GM10248 (cell line): Measurements from ENCODE around the gene DOC2B.
A peak's percentile ranks its signal among the peaks of the same experiment; 100 is the strongest.
"Not testable (repeated sequence)": the region's sequence is repeated elsewhere in the genome, so short reads cannot be mapped to it uniquely, and the experiment has no call there.

ENCODE experiments used
- CTCF ChIA-PET: fragments of 300-600 bp; sonication (Branson Sonifier 250); formaldehyde crosslinking; extraction: SDS; loops from one replicate; lab custom pipeline; 2021; ENCODE audit warnings: antibody characterized with exemption; lab: Yijun Ruan, JAX
- POLR2A ChIA-PET: fragments of 350-650 bp; sonication (Branson Sonifier 250); formaldehyde crosslinking; extraction: SDS; loops from one replicate; lab custom pipeline; 2020; ENCODE audit warnings: antibody characterized with exemption; lab: Yijun Ruan, JAX
- DNase-seq: peaks from one replicate; pipeline ENCODE4 v3.0.0; 2012; ENCODE audit errors: extremely low spot score
- TF ChIP-seq, protein P1 (sequence below): IDR thresholded peaks from 2 replicates; pipeline ENCODE4 v1.5.1; 2012; ENCODE audit warnings: mild to moderate bottlenecking, low read depth; ENCODE audit errors: extremely low read depth, missing control alignments, control extremely low read depth

DOC2B gene

DNA sequence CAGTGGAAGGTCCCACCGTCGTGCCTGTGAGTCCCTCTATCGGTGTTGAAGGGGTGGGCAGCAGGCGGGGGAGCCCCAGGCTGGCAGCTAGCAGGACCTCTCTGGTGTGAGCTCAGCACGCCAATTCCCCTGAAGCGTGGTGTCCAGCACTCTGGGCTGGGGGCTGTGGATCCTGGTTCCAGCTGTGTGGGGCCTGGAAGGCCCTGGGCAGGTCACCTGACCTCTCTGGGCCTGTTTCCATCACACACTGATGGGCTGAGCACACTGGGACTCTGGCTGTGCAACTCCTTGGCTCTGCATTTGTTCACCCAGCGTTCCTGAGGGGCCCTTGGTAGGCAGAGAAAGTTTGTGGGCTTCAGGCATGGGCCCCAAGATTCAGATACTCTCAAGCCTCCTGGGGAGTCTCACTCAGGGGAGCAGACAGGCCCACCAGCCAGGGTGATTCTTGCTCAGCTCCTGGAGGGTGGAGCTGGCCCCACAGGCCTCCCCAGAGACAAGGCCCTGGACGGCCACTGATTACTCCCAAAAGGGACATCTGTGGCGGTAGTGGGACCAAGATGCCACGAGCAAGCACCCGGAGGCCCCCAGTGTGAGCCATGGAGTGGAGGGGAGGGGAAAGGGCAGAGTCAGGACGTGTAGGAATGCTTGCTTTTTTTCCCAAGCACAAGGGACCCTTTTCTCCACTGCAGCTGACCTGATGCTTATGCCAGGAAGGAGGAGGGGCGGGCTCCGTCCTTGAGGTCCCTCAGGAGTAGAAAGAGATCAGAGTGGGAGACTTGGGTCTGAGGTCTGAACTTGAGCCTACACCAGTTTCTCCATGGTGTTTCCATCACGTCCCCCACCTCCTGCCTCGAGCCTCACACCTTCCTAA, 35.5 kb downstream of the DOC2B start:
- ChIA-PET CTCF (interaction anchor here (0.9 to 1.9 kb wide), 4 partner anchors 8 to 835 kb away, joined by 3 to 5 read pairs (median 4); no protein-coding TSS in a partner anchor), POLR2A (no interaction called here)
- TF ChIP-seq, protein P1, sequence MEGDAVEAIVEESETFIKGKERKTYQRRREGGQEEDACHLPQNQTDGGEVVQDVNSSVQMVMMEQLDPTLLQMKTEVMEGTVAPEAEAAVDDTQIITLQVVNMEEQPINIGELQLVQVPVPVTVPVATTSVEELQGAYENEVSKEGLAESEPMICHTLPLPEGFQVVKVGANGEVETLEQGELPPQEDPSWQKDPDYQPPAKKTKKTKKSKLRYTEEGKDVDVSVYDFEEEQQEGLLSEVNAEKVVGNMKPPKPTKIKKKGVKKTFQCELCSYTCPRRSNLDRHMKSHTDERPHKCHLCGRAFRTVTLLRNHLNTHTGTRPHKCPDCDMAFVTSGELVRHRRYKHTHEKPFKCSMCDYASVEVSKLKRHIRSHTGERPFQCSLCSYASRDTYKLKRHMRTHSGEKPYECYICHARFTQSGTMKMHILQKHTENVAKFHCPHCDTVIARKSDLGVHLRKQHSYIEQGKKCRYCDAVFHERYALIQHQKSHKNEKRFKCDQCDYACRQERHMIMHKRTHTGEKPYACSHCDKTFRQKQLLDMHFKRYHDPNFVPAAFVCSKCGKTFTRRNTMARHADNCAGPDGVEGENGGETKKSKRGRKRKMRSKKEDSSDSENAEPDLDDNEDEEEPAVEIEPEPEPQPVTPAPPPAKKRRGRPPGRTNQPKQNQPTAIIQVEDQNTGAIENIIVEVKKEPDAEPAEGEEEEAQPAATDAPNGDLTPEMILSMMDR, result no peak
- no peak for DNase-seq

DNA sequence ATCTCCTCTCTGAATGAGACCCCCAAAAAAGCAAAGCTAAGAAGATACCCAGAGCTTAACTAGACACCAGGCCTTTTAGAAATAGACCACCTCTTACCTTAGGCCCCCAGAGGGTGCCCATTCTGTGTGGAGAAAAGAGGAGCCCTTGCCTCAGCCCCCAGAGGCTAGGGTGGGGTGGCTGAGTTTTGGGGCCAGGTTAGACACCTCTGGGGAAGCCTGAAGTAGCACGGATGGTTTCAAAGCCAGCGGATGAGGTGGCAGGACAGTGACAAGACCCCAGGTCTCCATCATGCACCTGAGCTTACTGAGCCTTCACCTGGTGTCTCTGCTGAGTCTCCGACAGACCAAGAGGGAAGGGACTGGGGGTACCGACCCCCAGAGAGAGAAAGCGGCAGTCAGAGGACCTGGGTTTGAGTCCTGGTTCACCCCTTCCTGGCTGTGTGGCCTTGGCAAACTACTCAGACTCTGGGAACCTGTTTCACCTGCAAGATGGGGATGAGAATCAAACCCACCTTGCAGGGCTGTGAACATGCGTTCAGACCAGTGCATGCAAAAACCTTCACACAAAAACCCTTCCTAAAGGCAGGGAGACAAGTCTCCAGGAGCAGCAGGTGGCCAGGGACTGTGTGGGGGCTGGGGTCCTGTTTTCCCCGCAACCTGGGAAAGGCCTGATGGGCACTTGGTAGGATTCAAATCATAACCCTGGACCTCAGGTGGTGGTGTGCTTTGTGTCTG, 36.3 kb downstream of the DOC2B start:
- ChIA-PET POLR2A (no interaction called here), CTCF (interaction anchor here (0.9 to 1.9 kb wide), 5 partner anchors 8 to 912 kb away, joined by 3 to 5 read pairs (median 4); no protein-coding TSS in a partner anchor)
- TF ChIP-seq, protein P1, result no peak
- no peak for DNase-seq

DNA sequence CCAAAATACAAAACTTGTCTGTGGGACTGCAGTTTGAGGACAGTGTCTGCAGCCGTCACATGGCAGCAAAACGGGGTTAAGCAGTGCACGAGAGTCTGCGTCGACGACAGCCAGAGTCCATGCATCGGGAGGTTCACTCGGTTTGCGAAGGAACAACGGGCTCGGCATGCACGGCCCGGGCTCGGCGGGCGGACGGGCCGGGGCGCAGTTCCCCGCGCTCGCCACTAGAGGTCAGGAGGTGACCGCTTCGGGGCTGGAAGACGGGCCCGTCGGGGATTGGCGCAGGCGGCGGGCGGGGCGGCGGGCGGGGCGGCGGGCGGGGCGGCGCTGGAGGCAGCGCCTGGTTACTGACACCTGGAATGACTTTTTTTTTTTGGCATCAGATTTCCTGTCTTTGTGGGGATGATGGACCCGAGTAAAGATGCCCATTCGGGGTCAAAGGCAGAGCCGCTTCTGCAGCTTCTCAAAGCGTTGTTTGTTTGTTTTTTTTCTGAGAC, 37.6 kb downstream of the DOC2B start:
- CTCF ChIA-PET, result interaction anchor here (0.9 kb wide), 1 partner anchor 913 kb away, joined by 4 read pairs; no protein-coding TSS in a partner anchor
- peak; percentile 90 for DNase-seq
- TF ChIP-seq, protein P1, result peak; percentile 88
- POLR2A ChIA-PET, result no interaction called here

DNA sequence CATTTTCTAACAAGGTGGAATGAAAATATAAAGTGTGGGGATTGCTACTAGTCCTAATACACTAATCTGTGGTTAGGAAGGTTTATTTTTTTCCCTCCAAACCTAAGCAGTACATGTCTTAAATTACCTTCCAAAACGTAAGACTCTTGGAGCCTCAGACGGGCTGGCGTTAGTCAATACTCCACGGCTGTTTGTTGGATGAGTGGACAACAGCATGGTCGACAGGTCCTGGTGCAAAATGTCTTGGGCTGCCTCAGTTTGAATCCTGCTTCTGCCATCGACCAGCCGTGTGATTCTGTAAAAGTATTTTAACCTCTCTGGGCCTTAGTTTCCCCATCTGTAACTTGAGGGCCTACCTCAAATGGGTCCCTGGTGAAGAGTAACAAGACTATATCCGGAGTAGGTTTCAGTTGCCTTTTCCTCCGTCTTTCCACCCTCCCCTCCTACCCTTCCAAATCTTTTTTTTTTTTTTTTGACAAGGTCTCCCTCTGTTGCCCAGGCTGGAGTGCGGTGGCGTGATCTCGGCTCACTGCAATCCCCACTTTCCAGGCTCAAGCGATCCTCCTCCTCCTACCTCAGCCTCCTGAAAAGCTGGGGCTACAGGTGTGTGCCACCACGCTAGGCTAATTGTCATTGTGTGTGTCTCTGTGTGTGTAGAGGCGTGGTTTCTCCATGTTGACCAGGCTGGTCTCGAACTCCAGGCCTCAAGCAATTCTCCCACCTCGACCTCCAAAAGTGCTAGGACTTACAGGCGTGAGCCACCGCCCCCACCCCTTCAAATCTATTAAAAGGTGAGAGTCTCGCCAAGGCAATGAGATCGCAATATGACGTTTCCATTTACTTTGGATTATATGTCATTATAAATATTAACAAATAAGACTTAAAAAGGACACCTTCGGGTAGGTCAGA, 38.3 kb downstream of the DOC2B start:
- TF ChIP-seq, protein P1, result no peak
- no peak for DNase-seq
- POLR2A ChIA-PET, result no interaction called here
- CTCF ChIA-PET, result no interaction called here

DNA sequence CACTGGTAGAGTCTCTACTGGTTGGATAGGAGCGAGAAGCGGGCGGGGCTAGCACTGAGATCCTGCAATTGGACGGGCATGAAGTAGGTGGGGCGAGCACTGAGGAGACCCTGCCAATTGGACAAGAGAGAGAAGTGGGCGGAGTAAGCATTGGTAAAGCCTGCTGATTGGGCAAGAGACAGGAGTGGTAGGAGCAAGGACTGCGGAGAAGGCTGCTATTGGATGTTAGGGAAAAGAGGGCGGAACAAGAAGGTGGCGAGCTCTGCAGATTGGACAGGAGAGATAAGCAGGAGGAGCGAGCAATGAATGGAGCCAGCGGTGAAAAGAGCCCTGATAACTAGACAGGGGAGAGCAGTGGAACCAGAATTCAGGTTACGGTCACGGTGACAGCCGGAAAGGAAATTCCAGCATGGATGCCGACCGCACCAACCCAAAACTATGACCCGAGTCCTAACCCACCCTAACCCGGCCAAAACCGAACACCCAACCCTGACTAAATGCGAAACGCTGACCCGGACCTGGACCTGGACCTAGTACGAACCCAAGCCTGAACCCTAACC, 39.3 kb downstream of the DOC2B start:
- POLR2A ChIA-PET, result no interaction called here
- no peak for DNase-seq
- TF ChIP-seq, protein P1, result no peak
- CTCF ChIA-PET, result no interaction called here

DNA sequence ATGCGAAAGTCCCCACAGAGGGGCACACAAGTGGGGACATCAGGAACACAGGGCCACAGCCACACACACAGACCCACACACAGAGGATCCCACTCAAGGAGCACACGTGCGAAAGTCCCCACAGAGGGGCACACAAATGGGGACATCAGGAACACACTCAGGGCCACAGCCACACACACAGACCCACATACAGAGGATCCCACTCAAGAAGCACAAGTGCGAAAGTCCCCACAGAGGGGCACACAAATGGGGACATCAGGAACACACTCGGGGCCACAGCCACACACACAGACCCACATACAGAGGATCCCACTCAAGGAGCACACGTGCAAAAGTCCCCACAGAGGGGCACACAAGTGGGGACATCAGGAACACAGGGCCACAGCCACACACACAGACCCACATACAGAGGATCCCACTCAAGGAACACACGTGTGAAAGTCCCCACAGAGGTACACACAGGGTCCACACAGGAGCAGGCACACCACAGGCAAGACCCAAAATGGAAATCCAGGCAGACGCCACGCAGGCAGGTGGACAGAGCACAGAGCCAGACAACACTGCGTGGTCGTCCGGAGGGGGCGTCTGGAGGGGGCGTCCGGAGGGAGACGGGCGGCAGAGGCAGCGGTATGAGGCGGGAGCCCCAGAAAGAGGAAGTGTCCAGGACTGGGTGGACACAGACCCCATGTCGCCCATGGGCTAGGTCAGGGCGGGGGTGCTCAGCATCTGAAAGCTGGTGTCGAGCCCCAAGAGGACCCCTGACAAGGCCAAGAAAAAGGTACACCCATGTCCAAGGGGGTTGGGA, 41.8 kb downstream of the DOC2B start:
- DNase-seq, POLR2A ChIA-PET, CTCF ChIA-PET: not testable (repeated sequence)

DNA sequence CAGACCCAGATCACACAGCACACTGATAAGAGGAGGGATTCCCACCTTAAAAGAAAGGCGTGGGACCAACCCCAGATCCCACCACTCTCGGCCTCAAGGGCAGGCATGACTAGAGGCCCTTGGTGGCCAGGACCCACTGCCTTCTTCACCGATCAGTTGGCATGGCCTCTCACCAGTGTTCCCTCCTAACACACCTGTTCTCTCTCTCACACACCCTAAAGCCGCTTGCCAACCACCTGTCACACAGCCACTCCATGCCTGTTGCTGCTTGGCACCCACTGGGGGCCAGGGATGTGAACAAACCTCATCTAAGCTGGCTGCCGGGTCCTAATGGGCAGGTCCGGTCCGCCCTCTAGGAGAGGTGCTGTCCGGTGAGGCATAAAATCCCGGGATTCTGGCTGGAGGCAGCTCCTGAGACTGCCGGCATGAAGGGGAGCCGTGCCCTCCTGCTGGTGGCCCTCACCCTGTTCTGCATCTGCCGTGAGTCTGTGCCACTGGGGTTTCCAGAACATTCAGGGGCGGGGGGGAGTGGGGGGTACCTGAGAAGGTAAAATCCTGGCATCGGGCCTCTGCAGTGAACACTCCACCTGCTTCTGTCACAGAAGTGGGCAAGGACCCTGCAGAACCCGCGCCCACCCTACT, 44.2 kb downstream of the DOC2B start, which contains the start of gene SCGB1C2:
TSS of gene SCGB1C2 (plus strand) at position 404 of the 642 bp plus-strand sequence. CDS start at position 426, 22 bp downstream.
- CTCF ChIA-PET, DNase-seq, POLR2A ChIA-PET: not testable (repeated sequence)
